Activated gamma-delta T cell treated with Interleukin-2 at 50 U/mL for 16 hours (primary cell): ENCODE data around the gene GATA2.

Experiments
- DNase-seq: peaks from one replicate; pipeline ENCODE4 v3.0.0-alpha.2; 2020

Gene GATA2

DNA sequence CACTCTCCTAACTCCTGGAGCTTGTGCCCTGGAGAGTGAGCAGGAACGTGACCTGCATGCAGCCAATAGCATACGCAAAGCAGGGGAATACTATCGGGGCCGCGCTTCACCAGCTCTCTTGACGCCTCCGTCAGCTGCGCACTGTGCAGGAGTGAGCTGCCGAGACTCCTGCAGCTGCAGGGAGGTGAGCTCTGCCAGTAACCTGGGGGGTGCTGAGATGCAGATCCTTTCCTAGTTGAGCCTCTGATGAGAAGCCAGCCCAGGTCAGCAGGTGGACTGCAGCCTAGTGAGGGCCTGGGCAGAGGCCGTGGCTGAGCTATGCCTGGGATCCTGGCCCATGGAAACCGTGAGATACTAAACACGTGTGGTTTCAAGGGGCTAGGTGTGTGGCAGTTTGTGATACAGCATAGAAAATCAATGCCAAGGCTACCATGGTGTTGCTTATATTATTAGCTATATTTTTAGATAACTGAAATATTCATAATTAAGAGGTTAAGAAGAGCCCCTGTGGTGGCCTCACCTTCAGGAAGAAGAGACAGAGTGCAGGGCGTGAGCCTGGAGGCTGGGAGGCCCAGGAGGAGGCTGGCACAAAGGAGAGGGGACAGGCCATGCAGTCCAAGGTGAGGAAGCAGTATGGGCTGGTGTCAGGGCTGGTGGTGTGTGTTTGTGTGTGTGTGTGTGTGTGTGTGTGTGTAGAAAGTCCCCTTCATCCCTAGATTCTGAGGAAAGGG lies 20.4 kb downstream of the GATA2 start:
- no peak for DNase-seq

GRCh38 chr3:128471720-128472119 lies 21.3 kb downstream of the GATA2 start:
- DNase-seq: no peak

GRCh38 chr3:128471110-128471509 lies 21.9 kb downstream of the GATA2 start:
- no peak for DNase-seq

DNA sequence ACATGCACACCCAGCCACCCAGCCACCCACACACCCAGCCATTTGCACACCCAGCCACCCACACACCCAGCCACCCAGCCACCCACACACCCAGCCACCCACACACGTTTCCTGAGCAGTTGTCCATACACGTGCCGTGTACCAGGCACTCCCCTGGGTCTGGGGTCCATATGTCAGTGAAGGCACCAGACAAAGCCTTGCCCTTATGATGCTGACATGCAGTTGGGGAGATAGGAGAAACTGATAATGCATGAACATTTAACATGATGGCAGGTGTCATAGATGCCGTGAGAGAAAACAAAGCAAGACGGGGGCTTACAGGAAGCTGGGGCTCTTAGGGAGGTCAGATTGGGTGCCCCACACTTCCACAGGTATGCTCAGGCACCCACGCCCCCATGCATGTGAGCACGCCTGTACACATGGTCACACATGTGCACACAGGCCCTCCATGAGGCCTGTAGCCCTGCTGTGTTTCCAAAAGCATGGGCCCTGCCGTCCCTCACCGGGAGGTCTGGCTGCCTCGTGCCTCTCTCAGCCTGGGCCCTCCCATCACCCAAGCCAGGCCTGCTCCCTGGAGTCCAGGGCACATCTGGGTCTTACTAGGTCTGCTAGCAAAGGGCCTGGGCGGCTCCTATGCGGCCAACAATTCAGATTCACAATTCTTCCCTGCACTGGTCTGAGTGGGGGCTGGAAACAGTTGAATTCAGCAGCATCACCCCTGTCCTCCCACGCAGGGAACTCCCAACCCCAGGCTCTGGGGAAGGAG lies 22.7 kb downstream of the GATA2 start:
- no peak for DNase-seq

GRCh38 chr3:128469556-128469955 lies 23.4 kb downstream of the GATA2 start:
- DNase-seq: no peak

GRCh38 chr3:128468791-128469527 lies 24.0 kb downstream of the GATA2 start:
- DNase-seq: no peak

GRCh38 chr3:128468285-128468790 lies 24.7 kb downstream of the GATA2 start:
- DNase-seq: no peak

- DNase-seq: no peak
These were observed 26.0 kb downstream of the GATA2 start, which contains the start of gene DNAJB8 for GRCh38 chr3:128466840-128467541. DNAJB8 (minus strand) TSS chr3:128466890; CDS start chr3:128463245, 3,645 bp downstream.

GRCh38 chr3:128464702-128465101 lies 28.3 kb downstream of the GATA2 start:
- no peak for DNase-seq

DNA sequence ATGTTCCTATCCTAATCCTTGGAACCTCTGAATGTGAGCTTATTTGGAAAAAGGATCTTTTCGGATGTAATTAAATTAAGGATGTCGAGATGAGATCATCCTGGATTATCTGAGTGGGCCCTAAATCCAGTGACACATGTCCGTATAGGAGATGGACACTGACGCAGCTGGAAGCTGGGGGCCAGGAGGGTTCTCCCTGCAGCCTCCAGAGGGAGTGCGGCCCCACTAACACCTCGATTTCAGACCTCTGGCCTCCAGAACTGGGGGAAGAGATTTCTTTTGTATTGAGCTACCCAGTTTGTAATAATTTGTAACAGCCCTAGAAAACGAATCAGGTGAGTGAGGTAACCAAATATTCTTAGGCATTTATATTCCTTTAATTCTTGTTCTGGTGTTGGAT lies 28.8 kb downstream of the GATA2 start:
- DNase-seq: no peak

DNA sequence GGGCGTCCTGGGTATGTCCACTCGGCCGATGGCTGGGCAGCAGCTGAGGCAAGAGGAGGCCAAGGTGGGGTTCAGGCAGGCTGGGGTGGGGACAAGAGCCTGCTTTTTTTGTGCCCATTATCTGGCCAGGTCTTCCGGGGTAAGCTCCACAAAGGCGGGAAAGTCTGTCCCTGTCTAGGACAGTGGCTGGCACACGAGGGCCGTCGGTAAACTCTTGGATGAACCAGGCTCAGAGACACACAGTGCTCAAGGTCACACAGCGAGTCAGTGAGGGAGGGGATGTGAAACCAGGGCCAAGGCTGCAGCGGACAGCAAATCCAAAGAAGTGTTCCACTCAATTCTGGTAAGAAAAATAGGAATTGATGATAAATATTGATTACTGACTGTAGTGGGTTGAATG lies 29.2 kb downstream of the GATA2 start:
- DNase-seq: no peak

DNA sequence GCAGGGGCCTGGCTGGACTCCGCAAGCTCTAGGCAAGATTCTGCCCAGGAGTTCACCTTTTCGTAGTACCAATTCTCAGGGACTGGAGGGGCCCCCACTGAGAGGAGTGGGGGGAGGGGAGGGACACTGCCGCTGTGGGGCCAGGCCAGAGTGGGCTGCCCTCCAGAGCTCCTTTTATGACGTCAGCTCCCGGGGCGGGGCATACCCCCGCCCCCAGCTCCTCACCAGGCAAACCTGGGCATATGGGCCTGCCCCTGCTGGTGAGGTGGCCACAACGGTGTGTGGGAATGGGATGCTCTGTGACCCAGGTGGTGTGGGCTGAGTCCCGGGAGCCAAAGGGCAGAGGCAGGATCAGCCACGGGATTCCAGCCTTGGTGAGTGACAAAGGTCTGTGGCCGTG lies 29.6 kb downstream of the GATA2 start:
- DNase-seq: no peak

GRCh38 chr3:128462931-128463330 lies 30.1 kb downstream of the GATA2 start:
- no peak for DNase-seq

- no peak for DNase-seq
These were observed 30.6 kb downstream of the GATA2 start for GRCh38 chr3:128462341-128462910.

- no peak for DNase-seq
These were observed 31.3 kb downstream of the GATA2 start for GRCh38 chr3:128461731-128462130.

DNA sequence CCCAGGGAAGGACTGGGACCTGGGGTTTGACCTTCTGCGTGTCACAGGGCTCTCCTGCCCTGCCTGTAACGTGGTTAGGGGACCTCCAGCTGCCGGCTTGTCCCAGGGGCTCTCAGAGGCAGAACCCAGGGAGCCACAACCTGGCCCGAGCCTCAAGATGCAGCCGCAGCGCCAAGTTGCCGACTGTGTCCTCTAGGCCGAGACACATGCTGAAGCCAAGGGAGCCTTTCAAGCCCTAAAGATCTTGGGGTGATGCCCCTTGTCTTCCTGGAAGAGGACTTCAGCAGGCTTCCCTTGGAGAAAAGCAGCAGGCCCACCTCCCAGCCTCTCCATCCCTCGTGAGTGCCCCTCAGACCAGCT lies 33.6 kb downstream of the GATA2 start:
- DNase-seq: no peak

DNA sequence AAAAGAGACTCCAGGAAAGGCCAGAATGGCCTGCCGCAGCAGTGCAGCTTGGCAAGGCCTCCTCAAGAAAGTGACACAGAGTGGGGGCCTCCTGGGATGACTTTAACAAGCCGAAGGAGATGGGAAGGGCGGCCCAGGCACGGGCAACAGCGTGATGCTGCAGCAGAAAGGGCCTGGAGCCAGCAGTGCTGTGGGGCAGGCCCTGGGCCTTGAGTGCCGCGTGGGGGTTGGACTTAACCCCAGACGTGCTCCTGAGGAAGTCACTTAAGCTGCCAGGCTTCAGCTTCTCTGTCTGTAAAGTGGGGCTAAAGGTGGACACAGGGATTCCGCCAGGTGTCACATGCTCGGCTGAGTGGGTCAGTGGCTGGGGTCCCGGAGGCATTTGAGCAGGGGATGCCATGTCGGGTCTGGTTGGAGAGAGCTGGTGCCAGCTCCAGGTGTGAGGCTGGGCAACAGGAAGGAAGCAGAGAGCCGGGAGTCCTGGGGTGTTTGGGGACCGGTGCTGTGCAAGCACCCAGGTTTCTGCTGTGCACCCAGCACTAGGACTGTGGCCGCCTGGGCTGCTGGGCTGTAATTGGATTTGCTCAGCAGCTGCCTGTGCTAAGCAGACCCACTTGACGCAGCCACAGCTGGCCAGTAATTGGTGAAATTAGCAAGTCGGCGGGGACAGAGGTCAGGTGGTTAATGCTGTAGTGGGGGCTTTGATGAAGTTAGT lies 34.1 kb downstream of the GATA2 start:
- no peak for DNase-seq

DNA sequence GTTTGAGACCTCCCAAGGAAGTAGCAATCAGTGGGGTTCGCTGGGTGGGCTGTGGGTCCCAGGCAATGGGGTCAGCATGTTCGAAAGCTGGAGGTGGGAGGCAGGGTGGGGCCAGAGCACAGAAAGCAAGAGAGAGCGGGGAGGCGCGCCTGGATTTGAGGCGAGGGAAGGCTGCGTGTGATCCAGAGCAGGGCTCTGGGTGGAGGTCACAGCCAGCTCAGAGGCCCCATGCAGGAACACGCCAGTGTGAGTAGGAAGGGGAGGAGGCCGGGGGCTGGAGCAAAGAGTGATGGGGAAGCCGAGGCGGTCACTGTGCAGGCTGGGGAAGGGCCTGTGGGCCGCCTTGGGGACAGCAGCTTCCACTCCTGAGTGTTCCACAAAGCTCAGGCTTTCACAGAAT lies 35.1 kb downstream of the GATA2 start:
- no peak for DNase-seq

DNA sequence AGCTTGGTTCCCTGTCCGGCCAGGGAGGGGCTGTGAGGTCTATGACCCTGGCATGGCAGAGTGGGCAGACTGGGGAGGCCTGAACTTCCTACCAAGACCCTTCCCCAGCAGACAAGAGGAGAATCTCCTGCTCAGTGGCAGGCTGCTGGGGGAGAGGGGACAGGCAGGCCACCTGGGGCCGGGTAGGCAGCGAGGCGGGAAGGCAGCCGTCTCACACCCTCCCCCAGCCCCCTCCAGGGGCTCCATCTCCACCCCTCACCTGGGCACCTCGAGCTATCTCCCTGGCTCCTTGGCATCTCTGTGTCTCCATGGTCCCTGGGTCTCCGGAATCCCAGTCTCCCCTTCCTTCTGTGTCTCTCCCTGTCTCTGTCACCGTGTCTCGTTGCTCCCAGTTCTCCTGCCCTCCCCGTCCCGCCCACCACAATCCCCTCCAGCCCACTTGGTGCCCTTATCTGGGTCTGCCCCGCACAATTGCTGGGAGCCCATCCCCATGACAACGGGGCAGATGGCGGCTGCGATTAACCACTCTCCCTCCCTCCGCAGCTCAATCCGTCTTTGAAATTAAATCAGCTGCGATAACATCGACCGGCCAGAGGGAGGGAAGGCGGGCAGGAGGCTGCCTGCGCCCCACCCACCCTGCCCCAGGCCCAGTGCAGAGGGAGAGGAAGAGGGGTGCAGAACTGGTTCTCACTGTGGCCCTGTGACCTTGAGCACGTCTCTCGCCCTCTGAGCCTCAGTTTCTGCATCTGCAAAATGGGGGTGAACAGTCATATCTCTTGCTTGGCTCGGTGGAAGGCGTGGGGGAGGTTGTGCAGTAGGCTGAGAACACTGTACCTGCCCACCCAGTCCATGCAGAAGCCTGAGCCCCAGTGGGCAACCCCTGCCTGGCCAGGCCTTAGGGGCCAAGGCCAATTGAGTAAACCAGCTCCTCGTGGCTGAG lies 36.0 kb downstream of the GATA2 start:
- no peak for DNase-seq
